GM19240 (cell line): ENCODE measurements around the gene NMRAL1.

Experiments
- DNase-seq: peaks from one replicate; pipeline ENCODE4 v3.0.0; 2011; ENCODE audit warnings: low spot score; ENCODE audit not compliant: insufficient read length

NMRAL1 gene

GRCh38 chr16:4505356-4506147 lies 31.1 kb upstream of the NMRAL1 start:
- peak; percentile 83 for DNase-seq

- no peak for DNase-seq
Measured at GRCh38 chr16:4501071-4501478, 26.6 kb upstream of the NMRAL1 start.

- no peak for DNase-seq
Measured at GRCh38 chr16:4500272-4500671, 25.8 kb upstream of the NMRAL1 start.

- DNase-seq, result no peak
Measured at GRCh38 chr16:4499196-4499555, 24.8 kb upstream of the NMRAL1 start.

GRCh38 chr16:4498546-4499195 lies 24.2 kb upstream of the NMRAL1 start:
- DNase-seq, result no peak

GRCh38 chr16:4496305-4496704 lies 21.9 kb upstream of the NMRAL1 start:
- no peak for DNase-seq

- no peak for DNase-seq
Measured at GRCh38 chr16:4495766-4496165, 21.3 kb upstream of the NMRAL1 start.

GRCh38 chr16:4494746-4495490 lies 20.5 kb upstream of the NMRAL1 start:
- DNase-seq, result no peak

GRCh38 chr16:4491898-4492297 lies 17.5 kb upstream of the NMRAL1 start:
- DNase-seq, result no peak

GRCh38 chr16:4489030-4489429 lies 14.6 kb upstream of the NMRAL1 start:
- no peak for DNase-seq

- no peak for DNase-seq
Measured at GRCh38 chr16:4488499-4488967, 14.1 kb upstream of the NMRAL1 start.

GRCh38 chr16:4487955-4488498 lies 13.6 kb upstream of the NMRAL1 start:
- no peak for DNase-seq

GRCh38 chr16:4486126-4486893 lies 11.9 kb upstream of the NMRAL1 start:
- DNase-seq, result no peak

GRCh38 chr16:4481963-4482362 lies 7.5 kb upstream of the NMRAL1 start:
- DNase-seq, result no peak

GRCh38 chr16:4481526-4481925 lies 7.1 kb upstream of the NMRAL1 start:
- DNase-seq, result no peak

- no peak for DNase-seq
Measured at GRCh38 chr16:4477966-4478365, 3.5 kb upstream of the NMRAL1 start.

- peak; percentile 90 for DNase-seq
Measured at GRCh38 chr16:4475880-4476788, 1.7 kb upstream of the NMRAL1 start, which contains the start of gene HMOX2. TSS of gene HMOX2 (plus strand) at chr16:4476398. CDS start at chr16:4505525, 29,127 bp downstream.

- no peak for DNase-seq
Measured at GRCh38 chr16:4472880-4473279, 1.5 kb downstream of the NMRAL1 start.

- no peak for DNase-seq
Measured at GRCh38 chr16:4471869-4472268, 2.6 kb downstream of the NMRAL1 start.

- DNase-seq, result no peak
Measured at GRCh38 chr16:4468972-4469371, 5.5 kb downstream of the NMRAL1 start.
